Stimulated activated naive CD8-positive, alpha-beta T cell treated with anti-CD3 and anti-CD28 coated beads, Interleukin-15, amount 100 ng/mL, for 72 hours (primary cell): ENCODE results near the gene SLAMF7.
"Not testable (repeated sequence)": the region's sequence is repeated elsewhere in the genome, so short reads cannot be mapped to it uniquely, and the experiment has no call there.

Source experiments
- ATAC-seq: fragments of 150-1000 bp; cut with Tn5 transposase; 2 replicates; pipeline ENCODE4 v1.10.0; 2021; ENCODE audit warnings: mild to moderate bottlenecking, moderate library complexity
- DNase-seq, 2 donors: peaks; one replicate each; pipeline ENCODE4 v3.0.0; 2021 to 2022
- H3K27ac Mint-ChIP-seq, 2 donors: one replicate each; pipeline ENCODE4 v1.8.0; 2022; ENCODE audit warnings: mild to moderate bottlenecking in 2 of 2, mixed read lengths in 2 of 2, moderate library complexity in 2 of 2
- H3K27me3 Mint-ChIP-seq: one replicate; pipeline ENCODE4 v1.8.0; 2022; ENCODE audit warnings: mixed read lengths
- H3K4me1 Mint-ChIP-seq: one replicate; pipeline ENCODE4 v1.8.0; 2022; ENCODE audit warnings: mild to moderate bottlenecking, mixed read lengths
- H3K4me3 Mint-ChIP-seq, 2 donors: one replicate each; pipeline ENCODE4 v1.8.0; 2022; ENCODE audit warnings: mild to moderate bottlenecking in 2 of 2, mixed read lengths in 2 of 2, moderate library complexity in 1 of 2
- H3K9me3 Mint-ChIP-seq, 2 donors: one replicate each; pipeline ENCODE4 v1.8.0; 2022; ENCODE audit warnings: mixed read lengths in 2 of 2

Gene SLAMF7

DNA sequence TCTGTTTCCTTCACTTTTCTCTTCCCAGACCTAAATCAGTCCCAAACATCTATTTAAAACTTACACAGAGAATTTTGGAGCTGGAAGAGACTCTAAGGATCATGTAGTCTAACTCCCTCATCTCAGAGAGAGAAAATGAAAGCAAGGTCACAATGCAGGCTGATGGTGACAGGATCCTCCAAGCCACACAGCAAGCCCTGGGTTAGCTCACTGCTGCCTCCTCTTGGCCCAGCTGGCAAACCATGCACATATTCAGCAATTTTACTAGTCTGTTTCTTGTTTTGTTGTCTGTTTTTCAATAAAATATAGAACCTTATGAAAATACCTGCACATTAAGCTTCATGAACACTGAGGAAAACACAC lies 29.2 kb downstream of the SLAMF7 start:
- H3K9me3 Mint-ChIP-seq = peaks cover 7 to 21% of the 10 kb centered on the region in 2 donors
- no peaks in the 10 kb centered on the region for H3K27me3 Mint-ChIP-seq
- H3K4me3 Mint-ChIP-seq = peak overlapping the region; percentile 82 to 96
- ATAC-seq (peak; percentile 88), DNase-seq (peak; percentile 76 to 86)
- peak overlapping the region; percentile 89 to 99 for H3K27ac Mint-ChIP-seq
- peaks cover 64% of the 10 kb centered on the region for H3K4me1 Mint-ChIP-seq

DNA sequence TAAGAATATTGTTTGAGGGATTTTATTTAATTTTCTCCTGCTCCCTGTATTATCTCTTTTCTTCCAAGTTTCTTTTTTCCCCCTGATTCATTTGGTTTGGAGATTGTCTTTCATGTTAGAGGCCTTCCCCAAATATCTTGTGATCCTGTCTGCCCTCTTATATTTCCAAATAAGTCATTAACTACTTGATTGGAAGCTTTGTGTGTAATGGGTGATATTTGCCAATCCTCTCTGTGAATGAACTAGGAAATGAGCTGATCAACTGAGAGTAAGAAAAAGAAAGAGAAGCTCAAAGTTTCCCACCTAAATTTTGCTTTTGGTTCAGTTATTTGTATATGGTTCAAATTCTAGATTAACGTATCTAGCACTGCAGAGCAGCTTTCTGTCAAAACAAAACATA lies 33.3 kb downstream of the SLAMF7 start:
- Mint-ChIP-seq H3K4me1 (peaks cover 92% of the 10 kb centered on the region), H3K27ac (peak overlapping the region in 1 of 2 donors; percentile 73), H3K9me3 (peaks cover 7 to 8% of the 10 kb centered on the region in 2 donors), H3K4me3 (peak overlapping the region in 1 of 2 donors; percentile 38), H3K27me3 (no peaks in the 10 kb centered on the region)
- ATAC-seq (no peak), DNase-seq (no peak)

DNA sequence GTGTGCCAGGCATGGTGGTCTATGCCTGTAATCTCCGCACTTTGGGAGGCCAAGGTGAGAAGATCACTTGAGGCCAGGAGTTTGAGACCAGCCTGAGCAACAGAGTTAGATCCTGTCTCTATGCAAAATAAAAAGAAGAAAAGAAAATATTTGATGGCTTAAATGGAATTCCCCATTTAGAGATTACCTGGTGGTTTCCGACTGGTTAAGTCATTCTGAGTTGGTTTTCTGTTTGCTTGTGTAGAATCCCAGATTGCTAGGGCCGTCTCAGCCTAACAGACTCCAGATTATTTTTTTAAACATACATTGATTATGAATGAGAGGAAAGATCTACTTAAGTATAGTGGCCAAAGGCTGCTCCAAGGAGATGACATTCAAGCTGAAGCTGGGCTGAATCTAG lies 34.0 kb downstream of the SLAMF7 start:
- ATAC-seq (no peak), DNase-seq (no peak)
- H3K9me3 Mint-ChIP-seq = peaks cover 7 to 8% of the 10 kb centered on the region in 2 donors
- H3K27ac Mint-ChIP-seq = peak overlapping the region in 1 of 2 donors; percentile 95
- H3K27me3 Mint-ChIP-seq = no peaks in the 10 kb centered on the region
- peaks cover 91% of the 10 kb centered on the region for H3K4me1 Mint-ChIP-seq
- peak overlapping the region in 1 of 2 donors; percentile 77 for H3K4me3 Mint-ChIP-seq

DNA sequence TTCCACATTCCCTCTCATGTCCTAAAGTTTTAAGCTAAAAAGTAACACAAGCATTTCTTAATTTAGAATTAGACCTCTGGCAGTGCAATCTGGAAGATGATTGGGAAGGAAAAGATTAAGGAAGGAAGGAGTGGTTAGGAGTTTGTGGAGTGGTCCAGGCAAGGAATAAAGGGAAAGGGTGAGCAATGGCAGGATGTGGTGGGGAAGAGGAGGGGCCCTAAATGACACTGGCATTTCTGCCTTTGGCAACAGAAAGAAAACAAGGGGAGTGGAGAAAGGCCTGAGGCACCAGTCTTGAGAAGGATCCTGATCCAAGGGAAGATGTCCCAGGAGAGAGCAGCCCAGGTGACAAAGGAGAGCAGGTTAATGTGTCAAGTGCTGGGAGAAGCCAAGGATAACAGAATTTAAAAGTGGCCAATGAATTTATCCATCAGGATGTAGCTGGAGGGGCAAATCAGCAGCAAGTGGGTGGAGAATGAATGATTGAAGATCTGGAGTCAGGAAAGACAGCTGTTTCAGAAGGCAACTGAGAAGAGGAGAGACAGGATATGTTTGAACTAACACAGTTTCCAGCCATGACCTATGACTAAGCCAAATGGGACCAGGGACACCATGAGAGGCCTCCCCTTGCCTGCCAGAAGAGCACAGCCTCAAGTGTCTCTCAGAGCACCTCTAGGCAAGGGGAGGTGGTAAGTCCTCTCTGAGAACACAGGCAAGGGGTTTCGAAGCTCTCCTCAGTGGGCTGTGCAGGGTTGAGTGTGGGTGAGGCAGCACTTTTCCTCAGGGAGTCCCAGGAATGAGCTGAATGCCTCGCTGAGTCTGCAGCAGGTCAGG lies 36.1 kb downstream of the SLAMF7 start:
- ATAC-seq = peak; percentile 79
- H3K27me3 Mint-ChIP-seq = no peaks in the 10 kb centered on the region
- H3K9me3 Mint-ChIP-seq = peaks cover 7 to 8% of the 10 kb centered on the region in 2 donors
- peaks cover 80% of the 10 kb centered on the region for H3K4me1 Mint-ChIP-seq
- DNase-seq = no peak
- H3K4me3 Mint-ChIP-seq = peak overlapping the region; percentile 40 to 76
- H3K27ac Mint-ChIP-seq = peak overlapping the region; percentile 60 to 98

DNA sequence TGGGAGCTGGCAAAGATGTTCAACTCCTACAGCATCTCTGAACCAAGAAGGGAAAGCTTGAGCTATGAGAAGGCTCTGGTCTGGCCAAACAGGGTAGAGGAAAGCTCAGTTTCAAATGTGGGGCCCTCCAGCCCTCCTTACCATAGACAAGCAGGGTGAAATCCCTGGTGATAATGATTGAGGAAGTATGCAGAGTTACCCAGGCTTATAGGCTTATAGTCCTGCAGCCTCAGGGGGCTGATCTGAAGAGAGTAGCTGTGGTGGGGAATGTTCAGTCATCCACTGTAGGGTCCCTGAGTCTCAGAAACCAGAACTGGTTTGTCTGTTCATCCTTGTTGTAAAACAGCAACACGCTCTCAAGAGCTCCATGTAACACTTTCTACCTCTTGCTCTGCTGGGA lies 37.1 kb downstream of the SLAMF7 start:
- Mint-ChIP-seq H3K27me3 (no peaks in the 10 kb centered on the region), H3K9me3 (peaks cover 7 to 8% of the 10 kb centered on the region in 2 donors), H3K4me3 (peak overlapping the region; percentile 40 to 76), H3K27ac (peak overlapping the region in 1 of 2 donors; percentile 82), H3K4me1 (peaks cover 73% of the 10 kb centered on the region)
- ATAC-seq = peak; percentile 65
- no peak for DNase-seq

DNA sequence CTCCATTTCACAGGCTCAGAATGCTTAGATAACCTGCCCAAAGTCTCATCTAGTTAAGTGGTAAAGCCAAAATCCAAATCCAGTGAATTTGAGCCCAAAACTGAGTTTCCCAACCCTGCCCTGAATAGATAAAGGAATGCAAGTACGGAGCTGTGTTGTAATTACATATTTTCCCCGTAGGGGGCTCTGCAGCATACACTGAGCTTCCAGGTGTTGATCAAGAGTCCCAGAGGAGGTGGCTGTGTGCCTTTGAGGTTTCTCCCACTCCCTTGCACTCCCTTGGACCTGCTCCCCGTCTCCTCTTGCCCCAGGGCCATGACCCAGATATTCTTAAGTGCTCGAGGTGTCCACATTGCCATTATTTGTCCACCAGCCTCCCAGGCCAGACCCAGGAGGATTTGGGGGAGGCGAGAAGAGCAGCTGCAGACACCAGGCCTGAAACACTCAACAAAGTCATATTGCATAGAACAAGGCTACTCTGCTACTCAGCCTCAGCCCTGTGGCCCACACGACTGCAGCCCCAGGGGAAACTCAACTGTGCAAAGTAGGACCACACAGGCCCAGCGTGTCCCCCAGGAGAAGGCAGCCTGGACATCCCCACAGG lies 38.5 kb downstream of the SLAMF7 start:
- DNase-seq = peak in 1 of 2 donors; percentile 47
- no peaks in the 10 kb centered on the region for H3K9me3 Mint-ChIP-seq
- peaks cover 73% of the 10 kb centered on the region for H3K4me1 Mint-ChIP-seq
- peak; percentile 35 for ATAC-seq
- no peak overlapping the region for H3K27ac Mint-ChIP-seq
- no peaks in the 10 kb centered on the region for H3K27me3 Mint-ChIP-seq
- H3K4me3 Mint-ChIP-seq = no peak overlapping the region

DNA sequence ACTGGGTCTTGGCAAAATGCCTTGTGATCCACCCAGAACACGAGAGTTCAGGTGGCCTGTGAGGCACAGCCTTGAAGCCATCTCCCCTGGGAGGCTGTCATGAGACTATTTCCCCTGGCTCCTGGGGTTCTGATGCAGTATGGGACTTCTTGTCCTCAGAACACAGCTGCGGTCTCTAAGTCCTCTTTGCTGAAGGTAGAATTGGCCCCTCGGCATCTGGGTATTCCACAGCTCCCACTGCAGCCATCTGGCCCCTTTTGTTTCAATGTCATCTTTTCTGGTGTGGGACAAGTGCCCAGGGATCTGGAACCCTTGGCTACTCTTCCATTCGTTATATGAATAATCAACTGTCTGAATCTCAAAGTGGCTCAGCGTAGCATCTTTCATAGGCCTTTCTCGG lies 39.9 kb downstream of the SLAMF7 start:
- H3K9me3 Mint-ChIP-seq = no peaks in the 10 kb centered on the region
- DNase-seq = no peak
- H3K27me3 Mint-ChIP-seq = no peaks in the 10 kb centered on the region
- H3K4me1 Mint-ChIP-seq = peaks cover 62% of the 10 kb centered on the region
- ATAC-seq = no peak
- no peak overlapping the region for H3K27ac Mint-ChIP-seq
- no peak overlapping the region for H3K4me3 Mint-ChIP-seq

DNA sequence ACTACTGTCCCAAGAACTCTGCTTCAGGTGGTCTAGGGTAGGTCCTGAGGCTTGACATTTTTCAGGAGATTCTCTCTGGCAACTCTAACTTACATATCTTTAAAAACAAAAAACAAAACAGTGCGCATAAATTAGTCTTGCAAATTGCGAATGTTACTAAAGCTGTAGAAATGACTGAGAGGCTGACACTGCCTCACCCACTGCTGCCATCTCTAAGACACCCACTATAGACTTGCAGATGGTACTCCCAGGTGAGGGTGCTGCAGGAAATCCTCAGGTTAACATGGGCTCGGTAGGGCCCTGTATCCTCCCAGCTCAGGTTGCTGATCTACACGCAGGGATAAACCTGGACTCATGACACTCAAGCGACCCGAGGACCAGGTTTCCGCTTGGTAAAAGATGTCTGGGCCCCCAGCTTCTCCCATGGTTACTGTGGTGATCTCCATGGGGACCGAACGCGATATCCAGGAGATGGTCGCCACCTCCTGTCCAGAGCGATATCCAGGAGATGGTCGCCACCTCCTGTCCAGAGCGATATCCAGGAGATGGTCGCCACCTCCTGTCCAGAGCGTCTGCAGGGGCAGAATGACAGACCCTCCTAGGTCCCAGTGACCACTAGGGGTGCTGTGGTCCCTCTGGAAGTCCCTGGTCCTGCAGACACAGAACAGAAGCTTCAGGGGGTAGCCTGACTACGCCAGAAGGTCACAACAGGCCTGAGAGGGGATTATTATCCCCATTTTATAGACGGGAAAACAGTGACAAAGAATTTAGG lies 40.8 kb downstream of the SLAMF7 start:
- Mint-ChIP-seq H3K27ac (no peak overlapping the region), H3K9me3 (no peaks in the 10 kb centered on the region), H3K27me3 (no peaks in the 10 kb centered on the region), H3K4me3 (no peak overlapping the region), H3K4me1 (peaks cover 53% of the 10 kb centered on the region)
- ATAC-seq (peak; percentile 55), DNase-seq (peak in 1 of 2 donors; percentile 50)

DNA sequence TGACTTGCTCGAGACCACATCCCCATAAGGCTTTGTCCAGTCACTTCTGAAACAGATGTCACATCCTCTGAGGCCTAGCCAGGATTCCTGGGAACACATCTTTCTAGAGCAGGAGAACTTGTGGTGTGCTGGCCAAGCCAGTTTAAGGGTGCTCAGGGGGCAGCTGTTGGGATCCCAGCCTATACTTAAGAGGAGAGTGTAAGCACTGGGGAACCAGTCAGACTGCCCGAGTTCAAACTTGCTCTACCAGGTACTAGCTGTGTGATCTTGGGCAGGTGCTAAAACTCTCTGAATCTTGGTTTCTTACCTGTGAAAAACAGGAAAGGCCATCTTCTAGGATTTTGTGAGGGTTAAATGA lies 41.3 kb downstream of the SLAMF7 start:
- H3K27me3 Mint-ChIP-seq = no peaks in the 10 kb centered on the region
- no peaks in the 10 kb centered on the region for H3K9me3 Mint-ChIP-seq
- ATAC-seq (no peak), DNase-seq (no peak)
- H3K4me3 Mint-ChIP-seq = no peak overlapping the region
- H3K4me1 Mint-ChIP-seq = peaks cover 48% of the 10 kb centered on the region
- H3K27ac Mint-ChIP-seq = no peak overlapping the region

DNA sequence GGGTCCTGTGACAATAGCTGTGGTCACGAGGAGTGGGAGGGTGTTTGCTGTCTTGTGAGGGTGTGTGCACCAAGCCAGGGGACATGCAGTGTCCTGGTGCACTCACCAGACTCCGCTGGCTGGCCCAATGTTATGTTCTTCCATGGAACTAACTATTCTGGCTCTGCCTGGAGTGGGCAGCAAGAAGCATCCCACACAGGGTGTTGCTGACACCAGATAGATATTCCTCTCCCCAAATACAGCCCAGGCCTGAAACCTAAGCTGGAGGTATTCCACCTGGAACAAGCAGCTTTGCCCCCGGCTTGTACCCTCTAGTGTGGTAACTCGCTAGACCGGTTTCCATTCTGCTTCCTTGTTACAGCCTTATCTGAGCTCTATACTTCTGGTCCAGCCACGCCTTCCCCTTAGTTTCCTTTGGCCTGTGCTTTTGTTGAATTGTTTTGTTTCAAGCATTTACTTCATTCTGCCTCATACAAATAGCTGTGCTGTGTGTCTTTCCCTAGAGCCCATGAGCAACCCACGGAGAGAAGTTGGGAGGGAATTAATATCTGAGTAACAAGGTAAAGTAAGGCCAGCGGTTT lies 42.2 kb downstream of the SLAMF7 start:
- Mint-ChIP-seq H3K27me3 (no peaks in the 10 kb centered on the region), H3K4me3 (no peak overlapping the region), H3K4me1 (peaks cover 39% of the 10 kb centered on the region), H3K9me3 (no peaks in the 10 kb centered on the region), H3K27ac (peak overlapping the region; percentile 15 to 41)
- DNase-seq (no peak), ATAC-seq (no peak)

DNA sequence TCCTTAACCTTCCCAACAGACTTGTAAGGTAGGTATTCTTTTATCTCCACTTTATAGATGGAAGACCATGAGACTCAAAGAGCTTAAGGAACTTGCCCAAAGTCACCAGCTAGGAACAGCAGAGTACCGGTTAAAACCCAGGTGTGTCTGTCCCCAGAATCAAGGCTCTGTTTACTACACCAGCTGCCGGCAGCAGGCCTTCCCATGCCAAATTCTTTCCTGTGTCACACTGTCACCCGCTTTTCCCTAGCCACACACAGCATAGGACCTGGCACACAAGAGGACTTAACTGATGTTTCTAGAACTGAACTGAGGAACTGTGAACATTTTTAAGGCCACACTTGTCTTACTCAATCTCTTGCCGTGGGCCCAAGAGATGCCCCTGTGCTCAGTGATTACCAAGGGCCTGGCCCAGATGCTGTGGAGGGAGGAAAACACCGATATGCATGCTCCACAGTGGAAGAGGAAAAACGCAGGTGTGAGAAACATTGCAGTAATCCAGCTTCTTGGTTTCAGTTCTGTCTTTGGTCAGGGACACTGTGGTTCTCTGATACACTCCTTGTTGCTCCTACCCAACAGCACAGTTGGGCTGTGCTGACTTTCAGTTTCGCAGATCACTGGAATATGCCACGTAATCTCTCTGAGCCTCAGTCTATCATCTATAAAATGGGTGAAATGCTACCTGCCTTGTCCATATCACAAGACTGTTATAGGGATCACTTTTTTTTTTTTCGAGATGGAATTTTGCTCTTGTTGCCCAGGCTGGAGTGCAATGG lies 43.1 kb downstream of the SLAMF7 start:
- Mint-ChIP-seq H3K27ac (peak overlapping the region in 1 of 2 donors; percentile 59), H3K27me3 (no peaks in the 10 kb centered on the region), H3K4me3 (peak overlapping the region in 1 of 2 donors; percentile 5), H3K4me1 (peaks cover 30% of the 10 kb centered on the region), H3K9me3 (no peaks in the 10 kb centered on the region)
- ATAC-seq (peak; percentile 85), DNase-seq (no peak)

DNA sequence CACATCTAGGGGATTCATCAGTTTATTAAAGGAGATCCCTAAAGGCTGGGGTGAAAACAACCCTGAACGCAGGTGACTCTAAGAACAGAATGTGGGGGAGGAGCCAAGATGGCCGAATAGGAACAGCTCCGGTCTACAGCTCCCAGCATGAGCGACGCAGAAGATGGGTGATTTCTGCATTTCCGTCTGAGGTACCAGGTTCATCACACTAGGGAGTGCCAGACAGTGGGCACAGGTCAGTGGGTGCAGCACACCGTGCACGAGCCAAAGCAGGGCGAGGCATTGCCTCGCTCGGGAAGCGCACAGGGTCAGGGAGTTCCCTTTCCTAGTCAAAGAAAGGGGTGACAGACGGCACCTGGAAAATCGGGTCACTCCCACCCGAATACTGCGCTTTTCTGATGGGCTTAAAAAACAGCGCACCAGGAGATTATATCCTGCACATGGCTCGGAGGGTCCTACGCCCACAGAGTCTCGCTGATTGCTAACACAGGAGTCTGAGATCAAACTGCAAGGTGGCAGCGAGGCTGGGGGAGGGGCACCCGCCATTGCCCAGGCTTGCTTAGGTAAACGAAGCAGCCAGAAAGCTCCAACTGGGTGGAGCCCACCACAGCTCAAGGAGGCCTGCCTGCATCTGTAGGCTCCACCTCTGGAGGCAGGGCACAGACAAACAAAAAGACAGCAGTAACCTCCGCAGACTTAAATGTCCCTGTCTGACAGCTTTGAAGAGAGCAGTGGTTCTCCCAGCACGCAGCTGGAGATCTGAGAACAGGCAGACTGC lies 44.1 kb downstream of the SLAMF7 start:
- not testable (repeated sequence) for H3K27me3 Mint-ChIP-seq, H3K9me3 Mint-ChIP-seq, ATAC-seq, DNase-seq
- Mint-ChIP-seq H3K4me1 (peaks cover 22% of the 10 kb centered on the region), H3K4me3 (peak overlapping the region in 1 of 2 donors; percentile 12), H3K27ac (peak overlapping the region in 1 of 2 donors; percentile 19)

DNA sequence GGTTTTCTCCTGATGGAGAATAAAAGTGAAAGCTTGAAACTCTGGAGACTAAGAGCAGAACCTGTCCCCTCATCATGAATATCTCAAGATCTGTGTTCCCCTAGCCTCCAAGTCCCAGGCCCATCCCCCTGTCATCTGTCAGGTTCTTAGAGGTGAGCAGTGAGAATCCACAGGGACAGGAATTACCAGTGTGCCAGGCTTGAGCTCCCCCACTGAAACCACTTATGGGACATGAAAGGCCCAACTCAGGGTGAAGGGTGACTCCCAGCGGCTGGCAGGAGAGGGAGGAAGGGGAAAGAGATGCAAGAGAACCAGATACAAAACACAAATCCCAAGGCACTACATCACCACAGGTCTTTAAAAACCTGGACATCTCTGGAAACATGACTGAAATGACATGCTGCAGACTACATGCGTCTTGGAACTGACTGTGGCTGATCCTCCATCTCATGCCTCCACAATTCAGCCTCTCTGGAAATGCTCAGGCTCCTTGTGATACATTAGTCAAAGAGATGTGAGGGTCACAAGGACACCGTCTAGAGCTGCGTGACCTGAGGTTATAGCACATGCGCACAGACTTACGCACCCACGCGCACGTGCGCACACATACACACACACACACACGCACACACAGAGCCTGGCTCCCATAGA lies 50.1 kb downstream of the SLAMF7 start:
- H3K27me3 Mint-ChIP-seq = no peaks in the 10 kb centered on the region
- H3K27ac Mint-ChIP-seq = no peak overlapping the region
- DNase-seq = no peak
- H3K9me3 Mint-ChIP-seq = no peaks in the 10 kb centered on the region
- H3K4me3 Mint-ChIP-seq = no peak overlapping the region
- no peak for ATAC-seq
- H3K4me1 Mint-ChIP-seq = peaks cover 10% of the 10 kb centered on the region
